BLaER1 (cell line): ENCODE results near the gene PRKG1.

Experiments used
- H3K27ac ChIP-seq: shearing (Covaris generic); formaldehyde crosslinking; 2 replicates; pipeline ENCODE4 v1.8.1; 2022
- H3K27me3 ChIP-seq: shearing (Covaris generic); formaldehyde crosslinking; 2 replicates; pipeline ENCODE4 v1.8.1; 2022
- H3K36me3 ChIP-seq: shearing (Covaris generic); formaldehyde crosslinking; 2 replicates; pipeline ENCODE4 v1.8.1; 2022
- H3K4me1 ChIP-seq: shearing (Covaris generic); formaldehyde crosslinking; 2 replicates; pipeline ENCODE4 v1.8.1; 2022
- H3K4me2 ChIP-seq: shearing (Covaris generic); formaldehyde crosslinking; 2 replicates; pipeline ENCODE4 v1.8.1; 2022
- H3K4me3 ChIP-seq: shearing (Covaris generic); formaldehyde crosslinking; 2 replicates; pipeline ENCODE4 v1.8.1; 2022
- H3K9ac ChIP-seq: shearing (Covaris generic); formaldehyde crosslinking; 2 replicates; pipeline ENCODE4 v1.8.1; 2022
- H3K9me3 ChIP-seq: shearing (Covaris generic); formaldehyde crosslinking; 2 replicates; pipeline ENCODE4 v1.8.1; 2022
- H4K20me1 ChIP-seq: shearing (Covaris generic); formaldehyde crosslinking; 2 replicates; pipeline ENCODE4 v1.8.1; 2022
- Cebpa-rat ChIP-seq: shearing (Covaris generic); IDR thresholded peaks from 2 replicates; pipeline ENCODE4 v1.8.1; 2022

The PRKG1 gene

DNA sequence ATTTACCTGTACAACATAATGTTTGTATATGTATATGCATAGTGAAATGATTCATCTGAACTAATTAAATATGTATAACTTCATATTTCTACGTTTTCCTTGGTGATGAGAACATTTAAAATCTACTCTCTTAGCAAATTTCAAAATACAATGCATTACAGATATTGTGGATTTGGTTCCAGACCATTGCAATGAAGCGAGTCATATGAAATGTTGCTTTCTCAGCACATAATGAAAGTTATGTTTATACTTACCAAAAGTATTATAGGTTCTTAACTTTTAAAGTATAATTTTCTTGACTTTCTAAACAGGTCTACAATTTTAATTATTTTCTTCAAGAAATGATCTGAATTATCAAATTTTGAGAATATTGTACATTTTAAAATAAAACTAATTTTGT, 435.9 kb downstream of the PRKG1 start:
- no peak for TF ChIP-seq Cebpa-rat
- H3K27me3 ChIP-seq = no peaks in the 10 kb centered on the region
- no peaks in the 10 kb centered on the region for H3K4me1 ChIP-seq
- no peak overlapping the region for H3K4me3 ChIP-seq
- no peaks in the 10 kb centered on the region for H4K20me1 ChIP-seq
- no peak overlapping the region for H3K9ac ChIP-seq
- no peak overlapping the region for H3K4me2 ChIP-seq
- H3K9me3 ChIP-seq = no peaks in the 10 kb centered on the region
- H3K36me3 ChIP-seq = no peaks in the 10 kb centered on the region
- H3K27ac ChIP-seq = no peak overlapping the region

DNA sequence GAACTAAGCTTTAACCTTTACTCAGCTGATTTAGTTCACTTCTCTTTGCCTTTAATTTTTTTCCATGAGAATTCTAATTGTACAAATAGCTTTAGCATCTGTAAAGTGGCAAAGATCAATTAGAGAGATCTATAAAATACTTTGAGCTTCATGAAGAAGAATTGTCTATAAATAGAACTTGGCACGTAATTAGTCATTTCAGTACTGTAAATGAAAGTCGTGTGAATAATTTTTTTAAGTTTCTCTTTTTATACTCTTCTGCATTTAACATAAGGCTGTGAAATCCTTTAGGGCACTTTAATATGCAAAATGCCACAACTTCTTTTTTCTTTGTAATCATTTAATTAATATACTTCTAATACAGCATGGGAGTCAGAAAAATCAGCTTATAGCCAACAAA, 447.3 kb downstream of the PRKG1 start:
- no peak for TF ChIP-seq Cebpa-rat
- H3K27ac ChIP-seq = no peak overlapping the region

DNA sequence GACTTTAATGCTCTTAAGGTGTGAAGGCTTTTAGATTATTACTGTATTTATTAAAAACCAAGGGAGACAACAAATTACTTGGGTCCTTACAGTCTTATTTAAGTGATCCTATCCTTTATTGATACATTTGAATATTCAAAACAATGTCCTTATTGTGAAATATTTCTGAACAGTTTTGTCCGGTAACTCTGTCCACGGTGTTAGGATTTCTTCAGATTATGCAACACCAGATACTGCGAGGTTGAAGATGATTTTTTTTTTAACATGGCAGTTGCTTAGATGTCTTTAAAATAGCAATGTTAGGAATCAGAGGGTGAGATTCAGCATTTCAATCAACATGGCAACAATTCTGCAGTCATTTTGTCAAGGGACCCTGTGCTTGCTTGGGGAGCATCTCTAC, 448.6 kb downstream of the PRKG1 start:
- no peak; the same call in 1 of the 2 replicates for TF ChIP-seq Cebpa-rat
- no peaks in the 10 kb centered on the region for H4K20me1 ChIP-seq
- H3K4me2 ChIP-seq = no peak overlapping the region
- peaks cover 3% of the 10 kb centered on the region for H3K4me1 ChIP-seq
- H3K27me3 ChIP-seq = no peaks in the 10 kb centered on the region
- H3K27ac ChIP-seq = no peak overlapping the region
- H3K4me3 ChIP-seq = no peak overlapping the region
- H3K9ac ChIP-seq = no peak overlapping the region
- no peaks in the 10 kb centered on the region for H3K36me3 ChIP-seq
- H3K9me3 ChIP-seq = no peaks in the 10 kb centered on the region

More for the DNA sequence above, 447.3 kb downstream of the PRKG1 start:
- no peak overlapping the region for H3K4me3 ChIP-seq
- H3K4me2 ChIP-seq = no peak overlapping the region
- no peaks in the 10 kb centered on the region for H4K20me1 ChIP-seq
- H3K4me1 ChIP-seq = no peaks in the 10 kb centered on the region
- no peaks in the 10 kb centered on the region for H3K9me3 ChIP-seq
- H3K27me3 ChIP-seq = no peaks in the 10 kb centered on the region
- H3K9ac ChIP-seq = no peak overlapping the region
- no peaks in the 10 kb centered on the region for H3K36me3 ChIP-seq

DNA sequence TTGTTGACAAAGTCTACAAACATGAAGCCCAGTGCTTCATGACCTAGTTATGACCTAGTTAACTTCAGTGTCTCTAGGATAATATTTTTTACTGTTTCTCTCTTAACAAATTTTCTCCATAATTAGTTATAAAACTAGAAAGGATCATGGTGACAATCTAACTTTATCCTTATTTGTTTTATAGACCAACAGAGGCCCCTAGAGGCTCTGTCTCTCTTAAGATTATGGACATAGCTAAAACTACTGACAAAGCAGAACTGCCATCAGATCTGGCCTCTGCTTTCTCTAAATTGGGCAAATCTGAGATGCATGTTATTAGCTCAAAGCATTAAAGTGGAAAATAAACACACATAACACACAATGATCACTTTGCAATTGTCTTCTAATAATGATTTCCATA, 449.2 kb downstream of the PRKG1 start:
- TF ChIP-seq Cebpa-rat = no peak
- Histone ChIP-seq H3K4me2 (no peak overlapping the region), H3K4me3 (no peak overlapping the region), H3K36me3 (no peaks in the 10 kb centered on the region), H3K9ac (no peak overlapping the region), H4K20me1 (no peaks in the 10 kb centered on the region), H3K9me3 (no peaks in the 10 kb centered on the region), H3K4me1 (peaks cover 8% of the 10 kb centered on the region), H3K27ac (no peak overlapping the region), H3K27me3 (no peaks in the 10 kb centered on the region)

DNA sequence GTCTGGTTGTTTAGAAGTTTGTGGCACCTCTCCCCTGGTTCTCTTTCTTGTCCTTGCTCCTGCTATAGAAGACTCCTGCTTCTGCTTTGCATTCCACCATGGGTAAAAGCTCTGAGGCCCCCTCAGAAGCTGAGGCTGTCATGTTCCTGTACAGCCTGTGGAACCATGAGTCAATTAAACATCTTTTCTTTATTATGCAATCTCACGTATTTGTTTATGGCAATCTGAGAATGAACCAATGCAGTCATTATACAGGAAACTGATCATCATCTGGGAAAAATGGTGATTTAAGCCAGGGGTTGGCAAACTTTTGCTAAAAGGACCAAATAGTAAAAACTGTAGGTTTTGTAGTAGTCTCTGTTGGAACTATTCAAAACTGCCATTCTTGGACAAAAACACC, 449.8 kb downstream of the PRKG1 start:
- Histone ChIP-seq H3K4me1 (peaks cover 12% of the 10 kb centered on the region), H3K9me3 (no peaks in the 10 kb centered on the region), H3K9ac (no peak overlapping the region), H3K4me2 (no peak overlapping the region), H3K27ac (no peak overlapping the region), H3K4me3 (no peak overlapping the region), H3K36me3 (no peaks in the 10 kb centered on the region), H4K20me1 (no peaks in the 10 kb centered on the region), H3K27me3 (no peaks in the 10 kb centered on the region)
- TF ChIP-seq Cebpa-rat = no peak

DNA sequence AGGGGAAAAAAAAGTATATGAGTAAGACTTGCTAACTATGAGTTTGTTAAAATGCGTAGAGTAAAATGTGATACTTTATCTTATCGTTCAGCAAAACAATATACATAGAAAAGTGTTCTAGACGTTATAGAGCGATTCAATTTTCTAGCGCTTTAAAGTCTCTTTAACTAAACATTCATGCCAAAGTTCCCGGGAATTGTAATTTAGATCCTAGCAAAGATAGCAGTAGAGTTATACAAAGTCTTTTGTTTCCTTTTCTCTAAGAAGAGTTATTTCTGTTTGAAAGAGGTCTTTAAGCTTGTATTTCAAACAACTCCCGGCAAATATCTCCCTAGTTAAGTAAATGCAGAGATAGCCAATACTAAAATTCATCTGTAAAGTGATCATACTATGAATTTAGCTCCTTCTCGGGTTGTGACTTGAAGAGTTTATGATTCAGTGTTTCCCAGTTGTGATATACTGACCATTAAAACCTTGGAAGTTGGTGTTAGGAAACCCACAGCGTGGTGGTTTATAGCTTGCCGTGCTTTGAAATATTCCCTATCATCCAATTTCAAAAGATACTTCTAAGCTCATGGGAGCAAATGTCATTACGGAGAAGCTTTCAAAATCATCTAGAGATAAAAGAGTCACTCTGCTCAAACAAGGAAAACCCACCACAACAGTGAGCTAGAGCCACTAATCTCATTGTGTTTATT, 453.4 kb downstream of the PRKG1 start:
- no peaks in the 10 kb centered on the region for H4K20me1 ChIP-seq
- H3K4me2 ChIP-seq = 0 out of 2 replicates have a peak overlapping the region, but pooled peaks have one; percentile 12
- no peak overlapping the region for H3K9ac ChIP-seq
- H3K4me1 ChIP-seq = peaks cover 12% of the 10 kb centered on the region
- H3K27ac ChIP-seq = no peak overlapping the region
- no peak overlapping the region for H3K4me3 ChIP-seq
- no peaks in the 10 kb centered on the region for H3K36me3 ChIP-seq
- H3K27me3 ChIP-seq = no peaks in the 10 kb centered on the region
- no peaks in the 10 kb centered on the region for H3K9me3 ChIP-seq
- TF ChIP-seq Cebpa-rat = no peak

DNA sequence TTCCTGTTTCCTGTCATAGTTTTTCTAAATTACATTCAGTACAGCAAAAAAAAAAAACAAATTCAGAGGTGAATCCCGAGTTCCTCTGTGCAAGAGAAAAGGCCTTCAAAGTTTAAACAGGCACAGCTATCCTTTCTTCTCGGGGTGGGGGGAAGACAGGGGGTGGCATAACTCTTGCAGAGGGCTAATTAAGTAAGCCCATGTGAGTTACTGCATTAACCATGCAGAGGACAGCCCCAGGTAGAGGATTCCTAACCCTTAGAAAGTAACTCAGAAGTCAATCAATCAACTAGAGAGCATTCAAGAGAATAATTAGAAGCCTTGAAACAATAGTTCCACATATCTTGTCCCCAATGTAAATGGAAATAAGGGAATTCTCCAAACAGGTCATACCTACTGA, 454.2 kb downstream of the PRKG1 start:
- H3K27me3 ChIP-seq = no peaks in the 10 kb centered on the region
- H3K27ac ChIP-seq = no peak overlapping the region
- H3K4me3 ChIP-seq = no peak overlapping the region
- no peaks in the 10 kb centered on the region for H4K20me1 ChIP-seq
- H3K4me1 ChIP-seq = peaks cover 12% of the 10 kb centered on the region
- no peaks in the 10 kb centered on the region for H3K36me3 ChIP-seq
- H3K9me3 ChIP-seq = no peaks in the 10 kb centered on the region
- no peak for TF ChIP-seq Cebpa-rat
- no peak overlapping the region for H3K9ac ChIP-seq
- H3K4me2 ChIP-seq = peak overlapping the region; percentile 37

DNA sequence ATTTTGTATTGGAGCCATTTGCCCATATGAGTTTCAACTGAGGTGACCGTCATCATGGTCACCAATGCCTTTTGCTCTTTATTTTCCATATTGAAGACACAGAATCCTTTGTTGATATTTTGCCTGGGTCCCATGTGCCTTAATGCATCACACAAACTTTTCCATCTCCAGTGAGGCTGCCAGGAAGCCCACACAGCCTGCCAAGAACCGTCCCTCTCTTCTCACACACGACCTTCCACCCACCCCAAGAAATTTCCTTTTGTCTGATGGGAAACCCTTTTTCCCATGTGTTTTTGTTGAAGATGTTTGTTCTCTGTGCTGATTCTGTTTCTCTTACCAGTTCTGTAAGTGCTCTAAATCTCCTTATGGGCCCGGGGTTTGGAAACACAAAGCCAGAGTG, 456.3 kb downstream of the PRKG1 start:
- peaks cover 12% of the 10 kb centered on the region for H3K4me1 ChIP-seq
- H3K27me3 ChIP-seq = no peaks in the 10 kb centered on the region
- H3K36me3 ChIP-seq = no peaks in the 10 kb centered on the region
- no peak overlapping the region for H3K4me3 ChIP-seq
- H4K20me1 ChIP-seq = no peaks in the 10 kb centered on the region
- H3K9me3 ChIP-seq = no peaks in the 10 kb centered on the region
- no peak for TF ChIP-seq Cebpa-rat
- no peak overlapping the region for H3K9ac ChIP-seq
- H3K27ac ChIP-seq = no peak overlapping the region
- no peak overlapping the region for H3K4me2 ChIP-seq

DNA sequence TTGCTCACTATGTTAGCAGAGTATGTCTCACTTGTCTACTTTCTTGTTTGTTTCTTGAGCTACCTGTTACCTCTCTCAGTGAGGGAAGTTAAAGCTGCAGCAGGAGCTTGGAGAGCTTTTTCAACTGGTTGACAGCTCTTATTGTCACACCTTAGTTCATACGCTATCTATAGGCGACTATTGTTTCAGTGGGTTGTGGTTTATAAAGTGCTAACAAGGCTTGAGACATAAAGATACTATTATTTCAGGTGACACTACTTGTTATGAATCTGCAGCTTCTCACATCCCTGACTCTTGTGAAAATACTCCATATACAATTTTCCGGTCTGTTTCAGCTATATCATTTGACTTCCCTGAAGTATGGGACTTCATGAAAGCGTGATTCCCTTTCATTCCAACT, 457.8 kb downstream of the PRKG1 start:
- no peak for TF ChIP-seq Cebpa-rat
- Histone ChIP-seq H3K36me3 (no peaks in the 10 kb centered on the region), H3K9me3 (no peaks in the 10 kb centered on the region)

DNA sequence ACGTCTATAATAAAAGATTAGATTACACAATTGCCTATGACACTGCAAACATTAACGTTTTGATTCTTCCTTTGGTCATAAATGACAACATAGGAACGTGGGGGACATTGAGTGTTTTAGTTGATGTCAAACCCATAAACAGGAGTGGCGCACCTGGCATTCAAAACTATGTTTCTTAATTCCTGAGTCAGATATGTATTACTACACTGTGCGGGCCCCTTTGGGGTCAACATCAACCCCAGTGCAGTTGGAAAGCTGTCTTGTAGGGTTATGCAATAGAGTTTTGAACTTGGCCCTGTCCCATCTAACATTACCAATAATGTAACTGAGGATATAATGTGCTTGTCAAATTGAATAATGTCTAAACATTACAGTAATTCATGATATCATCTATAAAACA, 468.6 kb downstream of the PRKG1 start:
- Histone ChIP-seq H3K9ac (no peak overlapping the region), H3K36me3 (no peaks in the 10 kb centered on the region), H3K4me3 (no peak overlapping the region), H3K27me3 (no peaks in the 10 kb centered on the region), H4K20me1 (no peaks in the 10 kb centered on the region), H3K9me3 (no peaks in the 10 kb centered on the region), H3K27ac (no peak overlapping the region), H3K4me1 (no peaks in the 10 kb centered on the region), H3K4me2 (no peak overlapping the region)
- no peak for TF ChIP-seq Cebpa-rat

More for the DNA sequence above, 457.8 kb downstream of the PRKG1 start:
- Histone ChIP-seq H3K4me3 (no peak overlapping the region), H4K20me1 (no peaks in the 10 kb centered on the region), H3K9ac (no peak overlapping the region), H3K4me2 (no peak overlapping the region), H3K27me3 (no peaks in the 10 kb centered on the region), H3K27ac (no peak overlapping the region), H3K4me1 (peaks cover 12% of the 10 kb centered on the region)

DNA sequence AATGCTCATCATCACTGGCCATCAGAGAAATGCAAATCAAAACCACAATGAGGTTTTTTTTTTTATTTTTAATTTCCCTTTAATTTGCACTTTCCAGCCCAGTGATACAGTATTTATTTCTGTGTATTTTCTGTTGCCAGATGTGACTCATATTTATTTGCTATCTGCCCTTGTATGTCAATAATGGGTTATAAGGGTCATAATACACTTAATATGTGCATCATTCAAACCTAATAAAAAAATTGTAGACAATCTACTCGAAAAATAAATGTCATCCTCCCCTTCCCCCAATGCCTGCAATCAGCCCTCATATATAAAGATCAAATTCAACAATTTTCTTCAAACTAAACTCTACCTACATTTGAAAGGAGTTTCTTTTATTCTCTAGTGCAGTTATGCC, 470.6 kb downstream of the PRKG1 start:
- H3K9ac ChIP-seq = no peak overlapping the region
- H3K4me1 ChIP-seq = no peaks in the 10 kb centered on the region
- H4K20me1 ChIP-seq = no peaks in the 10 kb centered on the region
- H3K27me3 ChIP-seq = no peaks in the 10 kb centered on the region
- no peak for TF ChIP-seq Cebpa-rat
- no peak overlapping the region for H3K4me2 ChIP-seq
- H3K27ac ChIP-seq = no peak overlapping the region
- H3K9me3 ChIP-seq = no peaks in the 10 kb centered on the region
- H3K4me3 ChIP-seq = no peak overlapping the region
- no peaks in the 10 kb centered on the region for H3K36me3 ChIP-seq
